ENCODE measurements around the gene TEDC2. TPM values are rescaled to one million over a fixed set of nuclear protein-coding genes. Genes with fewer than 3 reads are reported as not detected.
A peak's percentile ranks its signal among the peaks of the same experiment; 100 is the strongest.

Gene TEDC2, protein sequence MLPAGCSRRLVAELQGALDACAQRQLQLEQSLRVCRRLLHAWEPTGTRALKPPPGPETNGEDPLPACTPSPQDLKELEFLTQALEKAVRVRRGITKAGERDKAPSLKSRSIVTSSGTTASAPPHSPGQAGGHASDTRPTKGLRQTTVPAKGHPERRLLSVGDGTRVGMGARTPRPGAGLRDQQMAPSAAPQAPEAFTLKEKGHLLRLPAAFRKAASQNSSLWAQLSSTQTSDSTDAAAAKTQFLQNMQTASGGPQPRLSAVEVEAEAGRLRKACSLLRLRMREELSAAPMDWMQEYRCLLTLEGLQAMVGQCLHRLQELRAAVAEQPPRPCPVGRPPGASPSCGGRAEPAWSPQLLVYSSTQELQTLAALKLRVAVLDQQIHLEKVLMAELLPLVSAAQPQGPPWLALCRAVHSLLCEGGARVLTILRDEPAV
- total RNA-seq, result 1 to 10 TPM in 4 of 10 donors, under 1 TPM in 6; 0.47 to 1.9 (median 0.95) TPM
- 1 to 10 TPM in 1 of 2 donors, under 1 TPM in 1; 0.29 to 2.3 TPM for polyA plus RNA-seq
- long read RNA-seq, donor 1, partial matches to known transcripts, result 3 of 3 reads
- long read RNA-seq, donor 1, other reads (novel, unspliced or antisense), result 0 of 3 reads
- long read RNA-seq, donor 2, partial matches to known transcripts, result 1 of 2 reads
- long read RNA-seq, donor 2, other reads (novel, unspliced or antisense), result 0 of 2 reads
- long read RNA-seq, donor 3, result 0 reads

- Histone ChIP-seq H3K27me3 (no peaks in the 10 kb centered on the region), H3K4me1 (peaks cover 5 to 16% (median 14%) of the 10 kb centered on the region in 9 donors), H3K36me3 (peaks cover 0 to 25% (median 0%) of the 10 kb centered on the region in 9 donors), H3K4me3 (peak within 1 kb of the TSS in 9 of 10 donors; percentile 44 to 76 (median 63)), H3K27ac (peak within 1 kb of the TSS in 8 of 10 donors; percentile 24 to 72 (median 44)), H3K9me3 (no peaks in the 10 kb centered on the region)
- DNase-seq (peak; percentile 96 to 97), ATAC-seq (peak; percentile 95 to 99 (median 99))
- intact Hi-C loops (cut with DNase I), result loop anchor here in 1 of 10 donors (5.0 kb wide), 1 partner anchor 42 kb away; no protein-coding TSS in a partner anchor
- TF ChIP-seq CTCF (IDR thresholded peaks at IDR 0.05), result no peak
- 0% methylated on average over 50 to 66 of the region's 66 CpGs for WGBS, 2 donors
These were observed at the start of gene TEDC2 for GRCh38 chr16:2459647-2460390. TEDC2 (plus strand) TSS chr16:2460109; CDS start chr16:2460145, 36 bp downstream.

DNA sequence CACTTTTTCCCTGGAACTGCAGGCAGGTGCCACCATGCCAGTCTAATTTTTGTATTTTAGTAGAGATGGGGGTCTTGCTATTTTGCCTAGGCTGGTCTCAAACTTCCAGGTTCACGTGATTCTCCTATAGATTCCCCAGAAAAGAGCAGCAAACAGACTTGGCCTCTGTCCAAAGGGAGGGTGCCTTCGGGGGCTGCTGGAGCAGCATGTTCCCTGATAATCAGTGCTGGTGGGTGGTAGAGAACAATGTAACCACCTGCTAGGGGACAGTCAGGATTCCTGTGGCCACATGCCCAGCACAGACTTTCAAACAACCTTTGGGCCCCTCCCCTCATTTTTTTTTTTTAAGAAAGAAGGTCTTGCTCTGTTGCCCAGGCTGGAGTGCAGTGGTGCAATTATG lies 44.8 kb upstream of the TEDC2 start:
- DNase-seq (no peak), ATAC-seq (no peak)
- 23 to 52% methylated on average over 2 of the region's 2 CpGs for WGBS, 2 donors
- H3K4me1 ChIP-seq, result no peaks in the 10 kb centered on the region
- H3K9me3 ChIP-seq, result no peaks in the 10 kb centered on the region
- H3K4me3 ChIP-seq, result no peak overlapping the region
- peaks cover 0 to 50% (median 24%) of the 10 kb centered on the region in 7 donors for H3K27me3 ChIP-seq
- H3K27ac ChIP-seq, result no peak overlapping the region
- intact Hi-C loops (cut with DNase I), result no loop called here
- H3K36me3 ChIP-seq, result no peaks in the 10 kb centered on the region
- TF ChIP-seq CTCF (IDR thresholded peaks at IDR 0.05), result no peak

- Histone ChIP-seq H3K4me1 (peaks cover 0 to 5% (median 0%) of the 10 kb centered on the region in 9 donors), H3K27ac (no peak overlapping the region), H3K9me3 (no peaks in the 10 kb centered on the region), H3K36me3 (no peaks in the 10 kb centered on the region), H3K4me3 (no peak overlapping the region), H3K27me3 (peaks cover 0 to 19% (median 15%) of the 10 kb centered on the region in 7 donors)
- intact Hi-C loops (cut with DNase I), result loop anchor here in 7 of 10 donors (5.0 to 10.0 kb wide), 3 partner anchors 75 to 85 kb away; partner anchors contain the start of gene ABCA3 (in 6 of the 7)
- no peak for TF ChIP-seq CTCF (IDR thresholded peaks at IDR 0.05)
- no peak for ATAC-seq
- DNase-seq, result no peak
These were observed 39.9 kb upstream of the TEDC2 start for GRCh38 chr16:2420035-2420434.

Measured in heart right ventricle (tissue), 16 donors.